ENCODE results near the gene IRAK1.

DNA sequence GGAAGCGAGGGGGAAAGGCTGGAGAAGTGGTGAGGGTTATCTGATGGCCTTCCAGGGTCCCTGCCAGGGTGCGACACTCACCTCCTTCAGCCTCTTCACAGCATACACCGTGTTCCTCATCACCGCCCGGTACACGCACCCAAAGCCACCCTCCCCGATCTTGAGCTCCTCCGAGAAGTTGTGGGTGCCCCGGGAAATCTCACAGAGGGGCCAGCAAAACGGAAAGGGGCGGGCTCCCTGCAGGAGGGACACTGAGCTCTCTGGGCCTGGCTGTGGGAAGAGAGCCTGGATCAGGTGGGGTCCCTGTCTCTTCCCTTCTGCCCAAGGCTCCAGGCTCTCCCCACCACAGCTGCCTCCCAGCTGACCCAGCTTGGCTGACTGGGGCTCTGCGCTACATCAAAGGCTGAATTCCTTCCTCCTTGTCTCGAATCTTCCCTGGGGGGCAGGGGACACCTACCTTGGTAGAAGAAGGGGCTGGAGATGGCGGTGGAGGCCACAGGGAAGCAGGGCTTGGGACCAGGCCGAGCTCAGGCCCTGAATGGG, 1.1 kb downstream of the IRAK1 start:
- TF ChIP-seq, protein P1, sequence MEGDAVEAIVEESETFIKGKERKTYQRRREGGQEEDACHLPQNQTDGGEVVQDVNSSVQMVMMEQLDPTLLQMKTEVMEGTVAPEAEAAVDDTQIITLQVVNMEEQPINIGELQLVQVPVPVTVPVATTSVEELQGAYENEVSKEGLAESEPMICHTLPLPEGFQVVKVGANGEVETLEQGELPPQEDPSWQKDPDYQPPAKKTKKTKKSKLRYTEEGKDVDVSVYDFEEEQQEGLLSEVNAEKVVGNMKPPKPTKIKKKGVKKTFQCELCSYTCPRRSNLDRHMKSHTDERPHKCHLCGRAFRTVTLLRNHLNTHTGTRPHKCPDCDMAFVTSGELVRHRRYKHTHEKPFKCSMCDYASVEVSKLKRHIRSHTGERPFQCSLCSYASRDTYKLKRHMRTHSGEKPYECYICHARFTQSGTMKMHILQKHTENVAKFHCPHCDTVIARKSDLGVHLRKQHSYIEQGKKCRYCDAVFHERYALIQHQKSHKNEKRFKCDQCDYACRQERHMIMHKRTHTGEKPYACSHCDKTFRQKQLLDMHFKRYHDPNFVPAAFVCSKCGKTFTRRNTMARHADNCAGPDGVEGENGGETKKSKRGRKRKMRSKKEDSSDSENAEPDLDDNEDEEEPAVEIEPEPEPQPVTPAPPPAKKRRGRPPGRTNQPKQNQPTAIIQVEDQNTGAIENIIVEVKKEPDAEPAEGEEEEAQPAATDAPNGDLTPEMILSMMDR (IDR thresholded peaks at IDR 0.05; ENCODE audit: low read length), result no peak
- TF ChIP-seq EZH2 (optimal IDR thresholded peaks at IDR 0.05; ENCODE audit: low read depth, low read length) (no peak), EZH2phosphoT487 (IDR thresholded peaks at IDR 0.05; ENCODE audit: low read length) (no peak)

All from MM.1S (cell line).